HG03095 (cell line): ENCODE results near the gene OR5B17.
"Not testable (repeated sequence)": the region's sequence is repeated elsewhere in the genome, so short reads cannot be mapped to it uniquely, and the experiment has no call there.

Source experiments
- ATAC-seq: cut with Tn5 transposase; IDR thresholded peaks from one replicate; pipeline ENCODE4 v1.9.1; 2021; ENCODE audit warnings: moderate library complexity; ENCODE audit not compliant: unreplicated experiment

The OR5B17 gene

DNA sequence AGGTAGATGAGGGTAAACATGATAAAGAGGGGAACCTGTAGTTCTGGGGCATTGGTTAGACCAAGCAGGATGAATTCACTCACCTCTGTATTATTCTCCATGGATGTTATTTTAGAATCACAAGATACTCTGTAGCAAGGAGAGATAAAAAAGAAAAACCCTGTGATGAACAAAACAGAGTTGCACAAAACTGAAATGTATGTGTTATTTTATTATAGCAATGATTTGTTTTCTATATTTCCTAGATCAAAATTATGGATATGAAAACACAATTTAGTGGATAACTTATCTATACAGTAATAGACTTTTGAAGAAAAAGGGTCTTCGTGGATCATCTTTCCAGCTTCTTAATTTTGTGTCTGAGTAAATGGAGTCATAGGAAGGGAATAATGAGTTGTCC lies at the start of gene OR5B17:
OR5B17 (minus strand) TSS at position 101 of the 400 bp plus-strand sequence; CDS start at position 101, 0 bp downstream.
- no peak for ATAC-seq

DNA sequence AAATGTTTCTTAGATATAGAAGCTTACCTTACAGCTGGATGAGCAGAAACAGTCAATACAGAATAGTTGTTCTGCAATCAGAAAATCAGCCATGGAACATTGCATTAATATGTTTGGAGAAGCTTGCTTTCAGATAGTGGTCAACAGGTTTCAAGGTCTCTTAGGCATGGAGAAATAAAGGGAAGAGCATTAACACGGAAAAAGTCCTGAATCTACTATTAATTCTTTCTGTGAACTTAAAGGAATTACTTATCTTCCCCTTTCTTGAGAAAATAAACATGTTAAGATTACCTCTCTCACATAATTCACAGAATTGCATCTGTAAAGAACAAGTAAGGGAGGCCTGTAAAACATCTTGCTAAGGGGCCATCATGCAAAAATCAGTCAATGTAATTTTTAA lies 47.9 kb upstream of the OR5B17 start, which contains the start of gene OR5B3:
OR5B3 (minus strand) TSS at position 101 of the 400 bp plus-strand sequence. CDS start 3,465 bp downstream, outside the sequence.
- ATAC-seq = no peak

DNA sequence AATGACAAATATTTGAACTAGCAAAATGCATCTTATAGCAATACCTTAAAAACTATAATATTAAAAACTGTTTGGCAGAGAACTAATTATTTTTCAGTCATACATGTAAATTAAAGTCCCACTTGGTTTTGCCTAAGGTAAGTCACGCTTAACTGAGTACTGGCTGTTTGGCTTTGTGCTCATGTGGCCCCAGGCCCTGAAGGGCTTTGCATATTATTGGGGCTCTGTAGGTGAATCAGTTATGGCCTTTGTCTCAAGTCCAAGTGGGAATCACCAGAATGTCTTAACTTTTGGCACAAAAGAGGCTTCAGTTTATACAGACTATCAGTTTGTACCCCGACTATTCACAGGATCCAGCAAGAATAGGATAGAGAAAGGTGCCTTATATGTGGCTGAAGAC lies 40.8 kb upstream of the OR5B17 start:
- ATAC-seq = not testable (repeated sequence)

- ATAC-seq = no peak
These were observed 36.7 kb upstream of the OR5B17 start for GRCh38 chr11:58395581-58395980.

GRCh38 chr11:58394195-58394594 lies 35.3 kb upstream of the OR5B17 start:
- no peak for ATAC-seq

- ATAC-seq = no peak
These were observed 33.9 kb upstream of the OR5B17 start for GRCh38 chr11:58392746-58393145.

- ATAC-seq = no peak
These were observed 33.0 kb upstream of the OR5B17 start for GRCh38 chr11:58391879-58392278.

GRCh38 chr11:58390551-58391063 lies 31.7 kb upstream of the OR5B17 start:
- no peak for ATAC-seq

GRCh38 chr11:58354727-58355126 lies 4.1 kb downstream of the OR5B17 start:
- ATAC-seq = no peak

DNA sequence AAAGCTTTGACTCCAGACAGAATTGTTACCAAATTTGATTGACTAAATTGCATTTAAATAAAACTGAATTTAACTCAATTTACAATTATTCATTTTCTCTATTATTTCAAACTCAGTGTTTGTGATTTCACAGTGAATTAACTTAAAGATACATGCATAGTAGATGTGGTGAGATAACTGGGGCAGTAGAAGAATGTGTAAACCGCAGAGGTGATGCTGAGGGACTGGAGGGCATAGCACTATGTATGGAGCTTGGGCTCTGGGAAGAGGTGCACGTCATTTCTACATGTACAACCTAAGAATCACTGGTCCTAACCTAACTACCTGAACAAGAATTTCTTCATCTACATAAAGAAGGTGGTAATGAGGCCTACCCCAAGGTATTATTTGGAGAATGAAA lies 13.7 kb downstream of the OR5B17 start:
- ATAC-seq = no peak

DNA sequence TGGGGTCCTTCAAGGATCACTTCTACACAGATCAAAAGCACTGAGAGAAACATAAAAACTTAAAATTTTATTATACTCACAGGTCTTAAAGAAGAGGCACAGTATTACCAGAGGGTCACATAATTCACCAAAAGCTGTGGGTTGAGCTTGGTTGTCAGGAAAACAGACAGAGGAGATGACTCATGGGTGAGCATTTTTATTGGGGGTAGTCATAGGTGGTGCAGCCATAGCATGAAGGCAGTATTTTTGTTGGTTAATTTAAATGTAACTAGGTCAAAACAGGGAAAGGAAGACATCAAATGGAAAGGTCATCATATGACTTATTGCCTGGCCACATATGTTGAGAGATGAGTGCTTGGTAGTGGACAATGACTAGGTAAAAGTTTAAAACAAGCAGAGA lies 24.2 kb downstream of the OR5B17 start:
- no peak for ATAC-seq

DNA sequence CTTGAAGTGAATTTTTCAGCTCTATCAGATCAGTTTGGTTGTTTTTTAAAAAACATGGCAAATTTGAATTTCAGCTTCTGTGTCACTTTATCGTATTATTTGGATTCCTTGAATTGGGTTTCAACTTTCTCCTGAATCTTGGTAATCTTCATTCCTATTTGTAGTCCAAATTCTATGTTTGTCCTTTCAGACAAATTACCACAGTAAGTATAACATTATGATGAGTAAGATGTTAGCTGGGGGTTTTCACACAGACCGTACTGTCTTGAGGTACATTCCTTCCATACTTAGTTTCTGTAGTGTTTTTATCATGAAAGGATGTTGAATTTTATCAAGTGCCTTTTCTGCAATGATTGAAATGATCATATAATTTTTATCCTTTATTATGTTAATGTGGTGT lies 28.0 kb downstream of the OR5B17 start:
- ATAC-seq = no peak

- ATAC-seq = no peak
These were observed 40.3 kb downstream of the OR5B17 start for GRCh38 chr11:58318532-58318931.

GRCh38 chr11:58316142-58316541 lies 42.7 kb downstream of the OR5B17 start:
- no peak for ATAC-seq
